Measurements from ENCODE around the gene MAGEA9B. TPM values are rescaled to one million over a fixed set of nuclear protein-coding genes. Genes with fewer than 3 reads are reported as not detected.
"Not testable (repeated sequence)": the region's sequence is repeated elsewhere in the genome, so short reads cannot be mapped to it uniquely, and the experiment has no call there.

Gene MAGEA9B
- total RNA-seq, 1 donor from 2014 or later, result not detected

GRCh38 chrX:149539283-149540130 is 47.8 kb downstream of the MAGEA9B start:
- Histone ChIP-seq H3K9me3 (ENCODE audit: control insufficient read depth in 3 of 3, low read length in 3 of 3) (no peaks in the 10 kb centered on the region), H3K4me3 (ENCODE audit: low read length in 3 of 3) (peak overlapping the region; percentile 48 to 70 (median 65)), H3K27ac (ENCODE audit: low read depth, low read length) (peak overlapping the region; percentile 64), H3K36me3 (ENCODE audit: control insufficient read depth in 3 of 3, insufficient read depth in 3 of 3, low read length in 3 of 3) (peaks cover 3 to 6% (median 3%) of the 10 kb centered on the region in 3 donors), H3K27me3 (ENCODE audit: control insufficient read depth in 3 of 3, insufficient read depth in 3 of 3, low read length in 3 of 3) (no peaks in the 10 kb centered on the region), H3K9ac (ENCODE audit: low read depth in 1 of 3, low read length in 3 of 3) (peak overlapping the region in 1 of 3 donors; percentile 70), H3K4me1 (ENCODE audit: control insufficient read depth in 3 of 3, insufficient read depth in 3 of 3, low read length in 3 of 3) (peaks cover 5 to 17% (median 8%) of the 10 kb centered on the region in 3 donors)

- not testable (repeated sequence) for H3K36me3 ChIP-seq (ENCODE audit: control insufficient read depth in 3 of 3, insufficient read depth in 3 of 3, low read length in 3 of 3); H3K9me3 ChIP-seq (ENCODE audit: control insufficient read depth in 3 of 3, low read length in 3 of 3); H3K27ac ChIP-seq (ENCODE audit: low read depth, low read length); H3K27me3 ChIP-seq (ENCODE audit: control insufficient read depth in 3 of 3, insufficient read depth in 3 of 3, low read length in 3 of 3); H3K9ac ChIP-seq (ENCODE audit: low read depth in 1 of 3, low read length in 3 of 3); H3K4me3 ChIP-seq (ENCODE audit: low read length in 3 of 3)
- H3K4me1 ChIP-seq (ENCODE audit: control insufficient read depth in 3 of 3, insufficient read depth in 3 of 3, low read length in 3 of 3), result peaks cover 5 to 17% (median 8%) of the 10 kb centered on the region in 3 donors
Measured at GRCh38 chrX:149537474-149537873, 49.8 kb downstream of the MAGEA9B start.

GRCh38 chrX:149534926-149535602 is 52.2 kb downstream of the MAGEA9B start:
- not testable (repeated sequence) for H3K4me1 ChIP-seq (ENCODE audit: control insufficient read depth in 3 of 3, insufficient read depth in 3 of 3, low read length in 3 of 3); H3K9me3 ChIP-seq (ENCODE audit: control insufficient read depth in 3 of 3, low read length in 3 of 3); H3K4me3 ChIP-seq (ENCODE audit: low read length in 3 of 3); H3K27ac ChIP-seq (ENCODE audit: low read depth, low read length); H3K9ac ChIP-seq (ENCODE audit: low read depth in 1 of 3, low read length in 3 of 3); H3K27me3 ChIP-seq (ENCODE audit: control insufficient read depth in 3 of 3, insufficient read depth in 3 of 3, low read length in 3 of 3)
- peaks cover 3 to 12% (median 4%) of the 10 kb centered on the region in 3 donors for H3K36me3 ChIP-seq (ENCODE audit: control insufficient read depth in 3 of 3, insufficient read depth in 3 of 3, low read length in 3 of 3)

- not testable (repeated sequence) for H3K4me1 ChIP-seq (ENCODE audit: control insufficient read depth in 3 of 3, insufficient read depth in 3 of 3, low read length in 3 of 3); H3K27ac ChIP-seq (ENCODE audit: low read depth, low read length); H3K27me3 ChIP-seq (ENCODE audit: control insufficient read depth in 3 of 3, insufficient read depth in 3 of 3, low read length in 3 of 3); H3K9me3 ChIP-seq (ENCODE audit: control insufficient read depth in 3 of 3, low read length in 3 of 3); H3K9ac ChIP-seq (ENCODE audit: low read depth in 1 of 3, low read length in 3 of 3); H3K4me3 ChIP-seq (ENCODE audit: low read length in 3 of 3)
- peaks cover 3 to 14% (median 4%) of the 10 kb centered on the region in 3 donors for H3K36me3 ChIP-seq (ENCODE audit: control insufficient read depth in 3 of 3, insufficient read depth in 3 of 3, low read length in 3 of 3)
Measured at GRCh38 chrX:149533999-149534398, 53.3 kb downstream of the MAGEA9B start.

GRCh38 chrX:149532868-149533267 is 54.4 kb downstream of the MAGEA9B start:
- not testable (repeated sequence) for H3K4me1 ChIP-seq (ENCODE audit: control insufficient read depth in 3 of 3, insufficient read depth in 3 of 3, low read length in 3 of 3); H3K9ac ChIP-seq (ENCODE audit: low read depth in 1 of 3, low read length in 3 of 3); H3K9me3 ChIP-seq (ENCODE audit: control insufficient read depth in 3 of 3, low read length in 3 of 3); H3K4me3 ChIP-seq (ENCODE audit: low read length in 3 of 3); H3K27ac ChIP-seq (ENCODE audit: low read depth, low read length); H3K27me3 ChIP-seq (ENCODE audit: control insufficient read depth in 3 of 3, insufficient read depth in 3 of 3, low read length in 3 of 3)
- H3K36me3 ChIP-seq (ENCODE audit: control insufficient read depth in 3 of 3, insufficient read depth in 3 of 3, low read length in 3 of 3), result peaks cover 3 to 14% (median 4%) of the 10 kb centered on the region in 3 donors

Other genes with a start within 250 kb of the MAGEA9B start
- 11.5 TPM for gene IDS, start 82.2 kb downstream of the MAGEA9B start, total RNA-seq
- 8.4 TPM for gene EOLA1, start 46.4 kb downstream of the MAGEA9B start, total RNA-seq
- not detected for gene HSFX3, start 37.5 kb downstream of the MAGEA9B start, total RNA-seq
- 0.52 TPM for gene HSFX2, start 7.9 kb upstream of the MAGEA9B start, total RNA-seq
- 25.6 TPM for gene TMEM185A, start 44.3 kb upstream of the MAGEA9B start, total RNA-seq
- not detected for gene MAGEA11, start 124.6 kb upstream of the MAGEA9B start, total RNA-seq
- under 0.01 TPM for gene HSFX1, start 186.6 kb upstream of the MAGEA9B start, total RNA-seq
- gene MAGEA9, start 194.5 kb upstream of the MAGEA9B start, total RNA-seq, result not detected

Data from skeletal muscle tissue (tissue), 4 donors.